GM18507 (cell line): ENCODE data around the gene ATAD3C.
A peak's percentile ranks its signal among the peaks of the same experiment; 100 is the strongest.

ENCODE experiments used
- DNase-seq: peaks from one replicate; pipeline ENCODE4 v3.0.0; 2011; ENCODE audit warnings: low read depth; ENCODE audit not compliant: insufficient read length; ENCODE audit errors: extremely low spot score
- FAIRE-seq: peaks from 2 replicates; lab custom pipeline; 2011; peaks lifted over from hg19 to GRCh38; lab: Jason Lieb, UNC

ATAD3C gene

DNA sequence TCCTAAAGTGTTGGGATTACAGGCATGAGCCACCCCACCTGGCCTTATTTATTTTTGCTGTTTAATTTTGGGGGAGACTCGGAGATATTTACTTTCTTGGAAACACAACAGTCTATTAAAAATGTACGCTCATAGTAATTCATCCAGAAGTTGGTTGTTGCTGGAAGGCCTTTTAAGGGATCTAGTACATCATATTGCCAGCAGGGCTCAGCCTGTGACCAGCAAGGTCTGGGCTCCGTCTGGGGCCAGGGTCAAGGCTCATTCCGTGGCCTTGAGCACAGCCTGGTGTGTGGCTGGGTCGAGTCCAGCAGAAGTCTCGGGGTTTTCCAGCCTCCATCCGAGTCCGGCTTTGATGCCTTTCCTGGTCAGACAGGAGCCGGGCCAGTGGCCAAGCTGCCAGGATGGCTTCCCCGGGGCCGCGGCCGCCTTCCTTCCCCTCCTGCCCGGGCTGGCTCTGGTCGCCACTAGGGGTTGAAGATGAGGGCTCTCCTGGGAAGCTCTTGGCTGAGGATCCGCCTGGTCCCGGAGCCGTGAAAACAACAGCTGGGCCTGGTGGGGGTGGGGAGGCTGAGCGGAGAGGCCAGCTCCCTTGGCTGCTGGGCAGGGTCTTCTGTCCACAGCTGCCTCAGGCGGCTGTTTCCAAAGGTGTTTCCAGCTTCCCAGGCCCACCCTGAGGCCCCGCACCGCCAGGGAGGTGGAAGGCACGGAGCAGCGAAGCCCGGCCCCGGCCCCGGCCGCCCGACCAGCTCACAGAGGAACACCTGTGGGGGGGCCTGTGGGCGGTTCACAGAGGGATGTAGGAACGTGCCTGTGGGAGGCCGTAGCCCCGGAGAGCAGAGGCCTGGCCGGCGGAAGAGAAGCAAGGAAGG lies 19.1 kb upstream of the ATAD3C start:
- no peak for DNase-seq
- FAIRE-seq, result no peak

DNA sequence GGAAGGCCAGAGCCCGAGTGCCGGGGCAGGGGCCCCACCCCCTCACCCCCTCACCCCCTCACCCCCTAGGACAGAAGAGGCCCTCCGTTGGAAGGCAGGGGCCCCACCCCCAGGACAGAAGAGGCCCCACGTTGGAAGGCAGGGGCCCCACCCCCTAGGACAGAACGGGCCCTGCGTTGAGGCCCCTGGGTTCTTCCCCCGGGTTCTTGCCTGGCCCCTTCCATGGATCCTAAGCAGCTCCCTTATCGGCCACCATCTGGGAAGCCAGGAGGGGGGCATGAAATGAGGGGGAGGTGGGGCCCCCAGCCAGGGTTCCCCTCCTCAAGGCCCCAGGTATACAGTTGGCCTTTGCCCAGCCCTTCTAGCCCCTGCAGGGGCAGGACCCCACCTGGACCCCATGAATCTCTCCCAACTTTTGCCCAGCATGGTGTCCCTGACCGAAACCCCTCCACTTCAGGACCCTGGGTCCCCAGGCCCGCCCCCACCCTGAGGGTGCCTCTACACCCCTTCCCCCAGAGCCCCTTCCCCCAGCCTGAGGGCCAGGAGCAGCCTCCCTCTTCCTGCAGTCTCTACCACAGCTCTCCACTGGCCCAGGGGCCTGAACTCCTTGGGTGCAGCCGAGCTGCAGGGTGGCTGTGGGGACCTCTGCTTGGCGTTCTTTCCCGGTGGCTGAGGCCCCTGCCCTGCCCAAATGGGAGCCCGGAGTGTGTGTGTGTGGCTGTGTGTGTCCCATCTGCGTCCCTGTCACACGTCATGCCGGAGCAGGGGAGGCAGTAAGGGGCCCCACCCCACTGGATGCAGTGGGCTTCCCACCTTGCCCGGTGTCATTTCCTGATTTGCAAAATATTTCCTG lies 18.3 kb upstream of the ATAD3C start:
- DNase-seq, result no peak
- no peak for FAIRE-seq

DNA sequence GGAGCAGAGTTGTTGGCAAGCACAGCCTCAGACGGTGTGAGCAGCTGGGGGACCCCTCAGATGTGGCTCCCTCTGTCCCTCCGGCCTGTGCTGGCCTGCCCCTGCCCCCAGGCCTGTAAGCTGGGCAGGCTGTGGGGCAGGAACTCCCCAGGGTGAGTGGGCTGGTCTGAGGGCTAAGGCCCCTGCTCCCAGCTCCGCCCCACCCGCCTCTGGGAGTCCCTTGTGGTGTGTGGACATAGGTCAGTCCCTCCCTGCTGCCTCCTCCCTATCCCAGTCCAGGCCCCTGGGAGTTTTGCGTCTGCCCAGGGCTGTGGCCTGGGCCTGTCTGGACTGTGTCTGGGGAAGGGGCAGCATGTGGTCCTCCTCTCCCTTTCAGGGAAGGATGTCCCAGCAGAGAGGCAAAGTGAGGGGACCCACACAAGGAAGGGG lies 17.6 kb upstream of the ATAD3C start:
- DNase-seq (no peak), FAIRE-seq (no peak)

DNA sequence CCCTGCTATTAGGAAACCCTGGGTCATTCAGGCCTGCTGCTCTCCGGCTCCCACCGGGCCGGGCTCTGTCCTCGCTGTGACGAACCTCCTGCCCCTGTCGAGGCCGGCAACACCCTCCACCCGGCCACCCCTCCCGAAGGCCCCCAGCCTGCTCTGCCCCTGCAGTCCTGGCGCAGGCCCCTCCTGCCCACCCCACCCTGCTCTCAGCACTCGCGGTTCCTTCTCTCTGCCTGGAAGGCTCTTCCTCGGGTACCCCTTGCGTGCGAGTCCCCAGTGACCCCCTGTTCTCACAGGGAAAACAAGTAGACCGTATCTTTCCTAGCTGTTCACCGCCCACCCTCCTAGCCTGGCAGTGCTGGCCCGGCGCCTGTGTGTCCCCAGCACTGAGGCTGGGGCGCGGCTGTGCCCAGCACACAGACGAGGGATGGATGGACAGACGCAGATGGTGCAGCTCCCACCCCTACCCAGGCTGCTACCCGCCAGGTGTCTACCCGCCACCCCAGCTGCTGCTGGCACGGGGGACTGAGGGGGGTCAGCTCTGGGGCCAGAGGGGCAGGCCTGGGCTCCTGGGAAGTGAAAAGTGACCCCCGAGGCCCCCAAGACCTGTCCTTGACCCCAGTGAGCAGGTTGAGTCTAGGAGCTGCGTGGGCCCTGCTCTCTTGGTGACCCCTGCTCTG lies 17.1 kb upstream of the ATAD3C start:
- FAIRE-seq, result no peak

DNA sequence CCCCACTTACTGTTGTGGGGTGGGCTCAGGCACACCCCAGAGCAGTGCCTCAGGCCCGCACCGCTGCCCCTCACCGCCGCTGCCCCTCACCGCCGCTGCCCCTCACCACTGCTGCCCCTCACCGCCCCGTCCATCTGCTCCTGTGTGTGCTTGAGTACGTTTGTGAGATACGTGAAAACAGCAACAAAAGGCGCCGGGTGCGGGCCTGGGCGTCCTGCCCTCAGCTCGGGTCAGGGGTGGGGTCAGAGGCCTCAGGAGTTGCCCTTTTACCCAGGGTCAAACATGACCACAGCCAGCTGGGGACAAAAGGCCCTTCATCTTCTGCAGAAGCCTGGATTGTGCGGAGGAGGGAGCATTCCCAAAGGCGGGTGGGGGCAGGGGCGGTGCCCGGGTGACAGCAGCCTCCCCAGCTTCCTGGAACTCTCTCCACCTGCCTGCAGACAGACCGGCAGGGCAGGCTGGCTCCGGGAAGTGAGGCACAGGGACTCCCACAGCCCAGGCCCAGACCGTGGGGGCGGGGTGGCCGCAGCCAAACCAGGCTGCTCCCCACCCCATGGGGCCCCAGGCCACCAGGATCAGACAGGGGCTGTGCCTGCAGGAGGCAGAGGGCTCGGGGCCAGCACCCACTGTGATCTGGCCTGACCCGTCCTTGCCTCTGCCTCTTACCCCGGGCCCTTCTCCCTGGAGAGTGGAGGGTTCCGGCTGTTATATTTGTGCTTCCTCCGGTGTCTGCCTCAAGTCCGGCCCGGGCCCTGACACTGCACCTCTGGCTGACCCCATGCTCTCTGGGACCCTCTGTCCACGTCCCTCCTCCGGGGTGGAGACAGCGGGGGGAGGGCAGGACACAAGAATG lies 16.3 kb upstream of the ATAD3C start:
- FAIRE-seq, result no peak
- DNase-seq, result no peak

More for the DNA sequence above, 17.1 kb upstream of the ATAD3C start:
- no peak for DNase-seq

DNA sequence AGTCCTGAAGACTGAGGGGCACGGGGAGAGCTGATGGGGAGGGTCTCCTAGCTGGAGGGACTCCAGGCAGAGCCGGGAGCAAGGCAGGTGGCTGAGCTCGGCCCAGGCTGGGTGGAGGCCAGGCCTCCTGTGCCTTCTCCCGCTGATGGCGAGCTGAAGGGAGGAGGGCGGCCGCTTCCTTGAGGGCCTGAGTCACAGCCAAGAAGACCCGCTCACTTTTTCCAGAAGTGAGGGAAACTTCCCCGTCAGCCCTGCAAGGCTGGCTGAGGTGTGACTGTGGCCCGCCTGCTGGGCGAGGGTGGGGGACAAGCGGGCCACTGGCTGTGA lies 15.7 kb upstream of the ATAD3C start:
- DNase-seq (no peak), FAIRE-seq (peak; percentile 49)

DNA sequence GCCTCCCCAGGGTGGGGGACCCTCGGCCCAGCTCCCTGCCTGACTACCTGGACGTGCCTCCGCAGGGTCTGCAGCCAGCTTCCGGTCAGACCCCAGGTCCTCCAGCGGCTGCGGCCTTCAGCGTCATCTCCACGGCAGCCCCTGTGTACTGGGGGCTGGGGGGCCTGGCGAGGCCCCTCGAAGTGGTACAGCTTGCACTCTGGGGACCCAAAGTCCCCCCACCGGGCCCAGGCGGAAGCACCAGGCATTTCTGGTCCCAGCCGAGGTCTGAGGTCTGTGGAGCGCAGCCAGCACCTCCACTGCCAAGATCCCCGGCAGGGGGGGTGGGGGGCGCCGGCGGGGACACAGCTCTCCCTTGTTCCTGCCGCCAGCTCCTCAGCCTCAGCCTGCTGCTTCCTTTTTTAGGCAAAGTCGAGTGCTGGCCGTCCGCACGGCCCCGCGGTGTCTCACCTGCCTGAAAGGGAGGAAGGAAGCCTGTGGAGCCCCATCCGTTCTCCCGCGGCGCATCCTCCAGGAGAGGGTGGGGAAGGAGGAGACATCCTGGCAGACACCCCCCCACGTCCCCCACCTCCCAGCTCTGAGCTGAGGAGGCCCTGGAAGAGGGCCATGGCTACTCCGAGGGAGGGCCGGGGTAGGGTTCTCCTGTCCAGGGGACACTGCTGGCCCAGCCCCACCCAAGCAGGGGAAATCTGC lies 15.2 kb upstream of the ATAD3C start:
- DNase-seq, result no peak
- FAIRE-seq, result no peak

DNA sequence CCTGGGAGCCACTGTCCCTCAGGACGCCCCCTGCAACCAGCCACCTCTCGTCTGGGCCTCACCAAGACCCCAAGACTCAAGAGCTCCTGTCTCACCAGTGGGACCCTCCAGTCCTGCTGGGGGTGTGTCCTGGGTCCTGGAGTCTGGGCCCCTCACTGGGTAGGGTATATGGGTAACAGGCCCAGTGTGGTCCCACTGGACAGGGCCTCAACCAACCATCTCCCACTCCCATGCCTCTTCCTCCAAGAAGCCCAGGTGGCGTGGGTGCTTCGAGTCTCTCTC lies 14.7 kb upstream of the ATAD3C start:
- DNase-seq, result no peak
- FAIRE-seq, result no peak

DNA sequence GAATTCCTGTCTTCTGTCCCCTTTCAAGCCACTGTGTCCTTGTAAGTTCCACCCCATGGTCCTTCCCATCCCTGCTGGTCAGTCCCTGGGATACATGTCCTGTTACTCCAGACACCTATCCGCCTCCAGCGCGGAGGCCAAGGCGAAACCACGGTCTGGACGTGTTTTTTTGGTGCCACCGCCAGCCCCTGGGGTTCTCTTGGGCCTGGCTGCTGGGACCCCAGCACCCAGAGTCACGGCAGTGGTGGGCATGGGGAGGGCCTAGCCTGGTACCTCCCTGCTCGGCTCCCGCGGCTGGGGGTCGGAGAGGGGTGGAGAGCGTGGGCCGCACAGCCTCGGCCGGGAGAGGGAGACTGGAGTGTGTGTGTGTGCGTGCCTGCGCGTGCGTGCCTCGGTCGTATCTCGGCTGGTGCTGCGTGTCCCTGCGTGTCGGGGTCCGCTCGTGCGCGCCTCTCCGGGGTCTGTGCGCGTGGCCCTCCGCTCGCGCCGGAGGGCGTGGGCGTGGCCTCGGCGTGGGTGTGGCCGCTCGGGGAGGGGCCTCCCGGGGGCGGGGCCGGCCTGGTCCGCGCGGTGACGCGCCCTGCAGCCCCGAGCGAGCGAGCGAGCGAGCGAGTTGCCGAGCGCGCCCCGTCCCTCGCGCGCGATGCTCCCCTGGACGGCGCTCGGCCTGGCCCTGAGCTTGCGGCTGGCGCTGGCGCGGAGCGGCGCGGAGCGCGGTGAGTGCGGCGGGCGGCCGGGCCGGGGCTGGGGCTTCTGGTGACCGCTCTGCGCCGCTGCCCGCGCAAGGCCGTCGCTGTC lies 14.2 kb upstream of the ATAD3C start, which contains the start of gene VWA1:
VWA1 (plus strand) TSS at position 585 of the 798 bp plus-strand sequence; CDS start at position 644, 59 bp downstream.
- DNase-seq, result peak; percentile 90
- FAIRE-seq, result peak; percentile 69

DNA sequence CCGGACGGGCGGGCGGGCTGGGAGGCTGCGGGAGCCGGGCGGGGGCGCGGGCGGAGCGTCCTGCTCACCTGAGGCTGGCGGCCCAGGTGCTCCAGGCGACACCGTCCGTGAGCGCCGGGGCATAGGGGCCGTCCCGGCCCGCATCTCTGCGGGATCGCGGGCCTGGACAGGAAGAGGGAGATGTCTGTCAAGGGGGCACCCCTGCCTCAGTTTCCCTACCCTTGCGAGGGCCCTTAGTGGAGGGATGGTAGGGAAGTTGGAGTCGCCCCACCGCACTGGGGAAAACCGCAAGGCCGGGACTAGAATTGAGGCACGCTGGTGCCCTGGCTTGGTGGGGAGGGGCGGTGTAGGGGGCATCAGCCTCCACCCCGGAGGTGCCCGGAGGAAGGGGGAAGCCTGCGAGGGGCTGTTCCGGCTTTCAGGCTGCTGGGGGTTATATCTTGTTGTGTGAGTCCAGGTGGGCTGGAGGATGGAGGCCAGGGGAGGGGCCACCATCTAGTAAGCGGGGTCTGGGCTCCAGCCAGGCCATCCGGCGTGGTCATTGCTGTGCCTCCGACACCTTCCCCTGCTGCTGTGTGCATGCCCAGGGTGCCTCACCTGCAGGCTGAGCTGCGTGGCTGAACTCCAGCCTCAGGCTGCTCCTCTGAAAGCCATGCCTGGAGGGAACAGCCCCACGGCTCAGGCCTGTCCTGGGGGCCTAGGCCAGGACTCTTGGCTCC lies 13.4 kb upstream of the ATAD3C start:
- FAIRE-seq (no peak), DNase-seq (no peak)

DNA sequence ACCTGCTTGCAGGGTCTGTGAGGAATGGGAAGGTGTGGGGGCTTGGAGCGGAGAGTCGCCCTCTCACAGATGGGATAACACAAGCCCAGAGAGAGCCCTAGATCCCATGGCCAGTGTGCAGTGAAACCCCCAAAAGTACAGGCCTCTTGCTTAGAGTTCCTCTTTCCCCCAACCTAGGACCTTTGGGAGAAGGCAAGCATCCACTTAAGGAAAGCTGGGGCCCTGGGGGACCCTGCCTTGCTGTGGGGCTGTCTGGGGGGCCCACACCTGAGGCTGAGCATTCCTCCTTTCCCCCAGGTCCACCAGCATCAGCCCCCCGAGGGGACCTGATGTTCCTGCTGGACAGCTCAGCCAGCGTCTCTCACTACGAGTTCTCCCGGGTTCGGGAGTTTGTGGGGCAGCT lies 12.9 kb upstream of the ATAD3C start:
- DNase-seq (no peak), FAIRE-seq (no peak)

DNA sequence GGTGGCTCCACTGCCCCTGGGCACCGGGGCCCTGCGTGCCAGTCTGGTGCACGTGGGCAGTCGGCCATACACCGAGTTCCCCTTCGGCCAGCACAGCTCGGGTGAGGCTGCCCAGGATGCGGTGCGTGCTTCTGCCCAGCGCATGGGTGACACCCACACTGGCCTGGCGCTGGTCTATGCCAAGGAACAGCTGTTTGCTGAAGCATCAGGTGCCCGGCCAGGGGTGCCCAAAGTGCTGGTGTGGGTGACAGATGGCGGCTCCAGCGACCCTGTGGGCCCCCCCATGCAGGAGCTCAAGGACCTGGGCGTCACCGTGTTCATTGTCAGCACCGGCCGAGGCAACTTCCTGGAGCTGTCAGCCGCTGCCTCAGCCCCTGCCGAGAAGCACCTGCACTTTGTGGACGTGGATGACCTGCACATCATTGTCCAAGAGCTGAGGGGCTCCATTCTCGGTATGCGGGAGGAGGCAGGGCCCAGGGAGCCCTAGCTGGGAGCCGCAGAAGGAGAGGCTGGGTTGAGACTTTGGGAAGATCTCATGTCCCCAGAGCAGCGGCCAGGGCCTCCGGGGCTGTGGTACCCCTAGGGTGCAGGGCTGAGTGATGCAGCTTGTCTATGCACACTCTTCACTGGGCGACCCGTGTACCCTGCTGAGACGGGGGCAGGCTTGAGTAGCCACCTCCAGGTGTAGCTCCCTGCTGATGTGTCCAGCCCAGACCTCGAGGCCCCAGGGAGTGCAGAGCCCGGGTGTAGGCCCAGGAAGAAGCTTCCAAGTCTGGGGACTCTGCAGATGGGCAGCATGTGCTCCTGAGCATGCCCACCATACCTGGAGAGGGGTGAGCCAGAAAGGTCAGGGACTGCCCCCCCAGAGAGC lies 12.2 kb upstream of the ATAD3C start:
- no peak for FAIRE-seq

DNA sequence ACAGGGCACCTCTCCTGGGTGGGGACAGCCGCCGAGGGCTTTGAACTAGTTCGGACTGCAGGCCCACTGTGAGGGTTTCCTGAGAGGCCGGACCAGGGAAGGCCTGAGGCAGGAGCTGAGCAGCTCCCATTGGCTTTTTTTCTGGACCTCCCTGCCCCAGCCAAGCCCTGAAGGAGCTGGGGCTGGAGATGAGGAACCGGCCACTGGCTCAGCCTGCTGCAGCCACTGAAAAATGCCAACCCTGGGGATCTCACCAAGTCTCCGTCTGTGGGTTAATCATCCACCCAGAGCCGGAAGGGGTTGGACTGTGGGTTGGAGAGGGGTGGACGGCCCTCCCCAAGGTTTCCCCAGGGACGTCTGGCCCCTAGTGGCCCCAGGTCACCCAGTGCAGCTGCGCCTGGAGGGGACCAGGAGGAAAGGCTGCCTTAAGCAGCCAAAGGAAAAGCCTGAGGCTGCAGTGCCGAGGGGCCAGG lies 11.5 kb upstream of the ATAD3C start:
- DNase-seq (peak; percentile 81), FAIRE-seq (peak; percentile 97)

More for the DNA sequence above, 12.2 kb upstream of the ATAD3C start:
- DNase-seq, result no peak

DNA sequence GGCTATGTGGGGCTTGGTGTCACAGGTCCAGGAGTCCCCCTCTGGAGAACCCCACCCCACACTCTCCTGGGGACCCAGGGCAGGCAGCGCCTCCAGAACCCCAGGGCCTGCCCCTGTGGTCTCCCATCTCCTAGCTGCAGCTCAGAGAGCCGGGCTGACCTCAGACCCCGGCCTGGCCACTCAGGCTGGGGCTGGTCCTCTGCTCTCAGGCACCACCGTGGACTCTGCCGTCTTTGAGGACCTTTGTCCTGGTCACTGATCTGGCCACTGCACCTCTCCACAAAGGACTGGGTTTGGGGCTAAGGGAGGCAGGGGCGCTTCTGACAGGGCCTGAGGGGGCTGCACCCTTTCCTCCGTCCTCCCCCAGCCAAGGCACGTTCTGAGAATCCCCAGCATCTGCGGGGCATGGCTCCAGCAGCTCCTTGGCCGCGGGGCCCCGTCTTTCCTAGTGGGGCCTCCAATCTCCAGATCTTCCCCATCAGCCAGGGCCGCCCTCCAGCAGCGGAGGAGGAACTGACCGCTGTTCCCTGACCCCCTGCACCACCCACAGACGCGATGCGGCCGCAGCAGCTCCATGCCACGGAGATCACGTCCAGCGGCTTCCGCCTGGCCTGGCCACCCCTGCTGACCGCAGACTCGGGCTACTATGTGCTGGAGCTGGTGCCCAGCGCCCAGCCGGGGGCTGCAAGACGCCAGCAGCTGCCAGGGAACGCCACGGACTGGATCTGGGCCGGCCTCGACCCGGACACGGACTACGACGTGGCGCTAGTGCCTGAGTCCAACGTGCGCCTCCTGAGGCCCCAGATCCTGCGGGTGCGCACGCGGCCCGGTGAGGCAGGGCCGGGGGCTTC lies 10.7 kb upstream of the ATAD3C start:
- DNase-seq (no peak), FAIRE-seq (no peak)

DNA sequence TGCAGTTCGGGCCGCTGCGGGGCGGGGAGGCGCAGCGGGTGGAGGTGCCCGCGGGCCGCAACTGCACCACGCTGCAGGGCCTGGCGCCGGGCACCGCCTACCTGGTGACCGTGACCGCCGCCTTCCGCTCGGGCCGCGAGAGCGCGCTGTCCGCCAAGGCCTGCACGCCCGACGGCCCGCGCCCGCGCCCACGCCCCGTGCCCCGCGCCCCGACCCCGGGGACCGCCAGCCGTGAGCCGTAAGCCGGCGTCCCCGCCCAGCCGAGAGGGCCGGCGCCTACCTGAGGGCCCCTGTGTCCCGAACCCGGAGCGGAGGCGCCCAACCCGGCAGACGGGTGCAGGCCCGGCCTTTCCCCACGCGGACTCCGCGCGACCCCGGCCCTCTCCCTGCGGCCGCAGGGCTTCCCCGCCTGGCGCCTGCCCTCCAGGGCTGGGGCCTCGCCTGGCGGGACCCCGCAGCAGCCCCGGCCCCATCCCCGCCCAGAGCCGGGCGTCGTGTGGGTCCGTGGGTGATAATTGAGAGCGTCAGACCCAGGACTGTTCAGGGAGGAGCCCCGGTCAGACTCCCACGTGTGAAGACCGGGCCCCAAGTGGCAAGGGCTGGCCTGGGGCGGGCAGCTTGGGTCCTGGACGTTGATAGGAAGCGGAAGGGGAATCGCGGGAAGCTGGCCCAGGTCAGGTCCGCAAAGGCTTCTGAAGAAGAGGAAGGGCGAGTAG lies 9.8 kb upstream of the ATAD3C start:
- no peak for FAIRE-seq

More for the DNA sequence above, 9.8 kb upstream of the ATAD3C start:
- no peak for DNase-seq
